Activated T-helper 17 cell treated with anti-CD3 and anti-CD28 coated beads, Interleukin-2, amount 50 U/mL, for 72 hours (primary cell): ENCODE data around the gene HOXA10. TPM values are rescaled to one million over a fixed set of nuclear protein-coding genes. Genes with fewer than 3 reads are reported as not detected.

Experiments used
- ATAC-seq: fragments of 150-1000 bp; cut with Tn5 transposase; replicated peaks from 2 replicates; pipeline ENCODE4 v1.10.0; 2021; ENCODE audit warnings: mild to moderate bottlenecking, moderate library complexity
- H3K27ac Mint-ChIP-seq: one replicate; pipeline ENCODE4 v1.8.0; 2022; ENCODE audit warnings: mixed read lengths
- H3K27me3 Mint-ChIP-seq: one replicate; pipeline ENCODE4 v1.8.0; 2022; ENCODE audit warnings: mixed read lengths
- H3K36me3 Mint-ChIP-seq: one replicate; pipeline ENCODE4 v1.8.0; 2022; ENCODE audit warnings: low read depth, mild to moderate bottlenecking, mixed read lengths
- H3K4me1 Mint-ChIP-seq: one replicate; pipeline ENCODE4 v1.8.0; 2022; ENCODE audit warnings: mixed read lengths
- H3K4me3 Mint-ChIP-seq: one replicate; pipeline ENCODE4 v1.8.0; 2022; ENCODE audit warnings: mild to moderate bottlenecking, mixed read lengths
- H3K9me3 Mint-ChIP-seq: one replicate; pipeline ENCODE4 v1.8.0; 2022; ENCODE audit warnings: mixed read lengths
- total RNA-seq, 2 donors: library from RNA; stranded (reverse); gene quantifications; one replicate each; pipeline ENCODE4 v1.2.3, GENCODE V29; 2022

Gene HOXA10
- total RNA-seq, 2 donors from 2014 or later, result not detected

DNA sequence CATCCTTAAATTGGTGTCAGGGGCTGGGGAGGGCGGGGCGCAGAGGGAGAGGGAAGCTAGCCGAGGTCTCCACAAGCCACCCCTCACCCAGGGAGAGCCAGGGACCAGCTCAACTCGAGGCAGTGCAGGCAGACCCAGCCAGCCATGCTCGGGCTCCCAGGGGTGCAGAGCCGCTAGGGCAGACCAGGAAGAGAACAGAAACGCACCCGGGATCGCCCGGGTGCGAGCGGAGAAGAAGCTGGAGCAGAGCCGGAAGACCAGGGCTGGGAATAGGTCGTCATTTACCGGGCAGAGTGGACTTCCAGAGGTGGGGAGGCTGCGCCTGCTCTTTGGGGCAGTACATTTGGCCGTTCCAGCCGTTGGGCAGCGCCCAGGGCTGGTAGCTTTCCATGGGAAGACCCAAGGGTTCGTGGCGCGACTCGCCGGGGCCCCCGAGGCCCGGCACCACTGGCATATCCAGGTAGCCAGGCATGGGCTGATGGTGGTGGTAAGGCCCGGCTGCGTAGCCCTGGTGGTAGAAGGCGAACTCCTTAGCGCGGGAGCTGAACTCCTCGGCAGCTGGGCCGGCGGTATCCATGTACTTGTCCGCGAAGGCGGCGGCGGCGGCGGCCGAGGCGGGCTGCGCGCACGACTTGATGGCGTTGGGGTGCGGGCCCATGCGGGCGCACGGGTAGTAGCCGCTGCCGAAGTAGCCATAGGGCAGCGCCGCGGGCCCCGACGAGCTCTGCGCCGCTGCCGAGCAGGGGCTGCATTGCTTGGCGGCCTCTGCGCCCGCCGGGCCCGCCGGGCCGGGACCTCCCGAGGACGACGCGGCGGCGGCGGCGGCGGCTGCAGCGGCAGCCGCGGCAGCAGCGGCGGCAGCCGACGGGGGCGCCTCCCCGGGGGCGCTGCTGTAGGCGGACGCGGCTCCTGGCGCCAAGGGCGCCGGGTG is 25.0 kb upstream of the HOXA10 start:
- peak overlapping the region; percentile 64 for H3K4me3 Mint-ChIP-seq
- no peak overlapping the region for H3K27ac Mint-ChIP-seq
- no peaks in the 10 kb centered on the region for H3K9me3 Mint-ChIP-seq
- H3K27me3 Mint-ChIP-seq, result peaks cover 77% of the 10 kb centered on the region
- no peak for ATAC-seq
- H3K4me1 Mint-ChIP-seq, result peaks cover 15% of the 10 kb centered on the region
- peaks cover 6% of the 10 kb centered on the region for H3K36me3 Mint-ChIP-seq

DNA sequence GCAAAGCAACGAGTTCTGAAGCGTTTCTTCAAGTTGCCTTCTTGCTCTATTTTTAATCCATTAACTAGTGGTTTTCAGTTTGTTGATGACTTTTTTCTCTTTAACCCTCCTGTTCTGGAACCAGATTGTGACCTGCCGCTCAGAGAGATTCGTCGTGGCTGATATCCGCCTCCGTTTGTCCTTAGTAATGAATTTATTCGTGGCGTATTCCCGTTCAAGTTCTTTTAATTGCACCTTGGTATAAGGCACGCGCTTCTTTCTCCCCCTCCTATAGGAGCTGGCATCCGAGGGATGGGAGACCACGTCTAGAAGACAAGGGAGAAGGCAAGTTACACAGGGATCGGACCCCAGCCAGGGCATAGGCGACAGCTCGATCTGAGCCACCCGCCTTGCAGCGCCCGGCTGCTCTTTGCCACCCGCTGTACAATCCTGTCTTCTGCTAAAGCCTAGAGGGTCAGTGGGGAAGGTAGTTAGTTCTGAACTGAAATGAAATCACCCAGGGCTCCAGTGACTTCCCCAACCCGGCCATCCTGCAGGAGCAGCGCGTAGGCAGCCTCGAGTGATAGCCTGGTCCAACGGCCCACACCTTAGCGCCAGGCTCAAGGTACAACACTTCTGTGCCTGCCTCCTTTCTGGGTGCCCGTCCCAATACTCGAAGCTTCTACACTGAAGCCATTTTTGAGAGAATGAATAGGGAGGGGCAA is 24.2 kb upstream of the HOXA10 start:
- H3K27ac Mint-ChIP-seq, result no peak overlapping the region

DNA sequence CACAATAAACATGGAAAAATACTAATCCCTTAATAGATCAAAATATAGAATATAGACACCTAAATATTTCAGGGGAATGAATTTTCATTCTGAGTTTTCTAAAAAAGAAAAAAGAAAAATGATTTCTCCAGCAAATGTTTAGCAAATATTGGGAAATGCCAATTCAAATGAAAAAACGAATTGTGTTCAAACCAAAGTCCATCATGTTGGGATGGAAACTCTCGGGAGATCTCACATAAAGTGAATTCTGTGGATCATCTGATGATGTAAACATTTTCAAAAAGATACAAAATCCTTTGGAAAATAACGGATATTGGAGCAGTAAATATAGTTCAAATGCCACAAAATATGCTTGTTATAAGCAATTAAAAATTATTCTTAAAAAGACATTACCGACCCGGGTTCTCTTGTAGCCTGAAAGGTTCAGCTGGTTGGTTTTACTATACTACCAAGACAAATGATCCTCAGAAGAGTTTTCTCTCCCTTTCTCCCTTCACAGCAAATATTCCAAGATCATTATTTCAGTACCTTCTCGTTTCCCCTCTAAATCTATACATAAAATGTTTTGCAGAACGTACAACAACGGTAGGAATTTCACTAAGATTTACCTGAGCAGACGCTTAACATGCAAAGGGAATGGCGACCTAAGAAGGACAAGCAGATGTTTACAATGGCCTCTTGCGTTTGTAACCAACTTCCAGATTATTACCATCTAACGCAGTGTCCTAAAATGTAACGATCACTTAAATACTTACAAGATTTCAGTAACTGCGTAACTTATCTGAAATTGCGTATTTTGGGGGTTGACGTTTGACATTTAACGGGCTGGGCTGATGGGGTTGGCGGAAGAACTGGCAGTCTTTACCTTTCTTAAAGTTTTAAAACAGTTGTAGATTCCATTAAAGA is 23.3 kb upstream of the HOXA10 start:
- Mint-ChIP-seq H3K27ac (no peak overlapping the region), H3K9me3 (no peaks in the 10 kb centered on the region), H3K4me1 (peaks cover 15% of the 10 kb centered on the region), H3K36me3 (peaks cover 6% of the 10 kb centered on the region), H3K27me3 (peaks cover 70% of the 10 kb centered on the region), H3K4me3 (no peak overlapping the region)
- no peak for ATAC-seq

More for the DNA sequence above, 24.2 kb upstream of the HOXA10 start:
- peaks cover 15% of the 10 kb centered on the region for H3K4me1 Mint-ChIP-seq
- peak overlapping the region; percentile 36 for H3K4me3 Mint-ChIP-seq
- no peaks in the 10 kb centered on the region for H3K9me3 Mint-ChIP-seq
- no peak for ATAC-seq
- peaks cover 77% of the 10 kb centered on the region for H3K27me3 Mint-ChIP-seq
- H3K36me3 Mint-ChIP-seq, result peaks cover 6% of the 10 kb centered on the region

DNA sequence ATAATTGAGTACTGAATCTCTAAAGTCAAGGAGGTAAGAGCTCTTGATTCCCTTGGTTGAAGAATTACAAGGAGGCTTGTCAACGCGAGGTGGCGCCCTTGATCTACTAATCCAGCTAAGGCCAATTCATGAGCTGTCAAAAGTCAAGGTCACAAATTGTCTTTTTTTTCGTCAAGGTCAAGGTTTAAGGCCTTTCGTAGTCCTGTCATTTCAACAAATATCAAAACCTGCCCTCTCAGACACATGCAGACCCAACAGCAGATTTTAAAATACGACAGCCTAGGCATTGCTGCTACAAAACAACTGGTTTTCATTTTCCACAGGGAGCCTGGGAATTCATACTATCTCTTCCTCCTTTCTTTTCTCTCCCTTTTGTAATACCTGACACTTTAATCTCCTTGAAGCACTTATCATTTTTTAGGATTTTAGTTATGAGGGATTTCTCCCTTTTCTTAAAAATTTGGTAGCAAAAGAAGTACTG is 22.2 kb upstream of the HOXA10 start:
- Mint-ChIP-seq H3K9me3 (no peaks in the 10 kb centered on the region), H3K27me3 (peaks cover 65% of the 10 kb centered on the region), H3K4me1 (peaks cover 12% of the 10 kb centered on the region), H3K36me3 (peaks cover 6% of the 10 kb centered on the region), H3K4me3 (no peak overlapping the region), H3K27ac (no peak overlapping the region)
- peak; percentile 38 for ATAC-seq

DNA sequence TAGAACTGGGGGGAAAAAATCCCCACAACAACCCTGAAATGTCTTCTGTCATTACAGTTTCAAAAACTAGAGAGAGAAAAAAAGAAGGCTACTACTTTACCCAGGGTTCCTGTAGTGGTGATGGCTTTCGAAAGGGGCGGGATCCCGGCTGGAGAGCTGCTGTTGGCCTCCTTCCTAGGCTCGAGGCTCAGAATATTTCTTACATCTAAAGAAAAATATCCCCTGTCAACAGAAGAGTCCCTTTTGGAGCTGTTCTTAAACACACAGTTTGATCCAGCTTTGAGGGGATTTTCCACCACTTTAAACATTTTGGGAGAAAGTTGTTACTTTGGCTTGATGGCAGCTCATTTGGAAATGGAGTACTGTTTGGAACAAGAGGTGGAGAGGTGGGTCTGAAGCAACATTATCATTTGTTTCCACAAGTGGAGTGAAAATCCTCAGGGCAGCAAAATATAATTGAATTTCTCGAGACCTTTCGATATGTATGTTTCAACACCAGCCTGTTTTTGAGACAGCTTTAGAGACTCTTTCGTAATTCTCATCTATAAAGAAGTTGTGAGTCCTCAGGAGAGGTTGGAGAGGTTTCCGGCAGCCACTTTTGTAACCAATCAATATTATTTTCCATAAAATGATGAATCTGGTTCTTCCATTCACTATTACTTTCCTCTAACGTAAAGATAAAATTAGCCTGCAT is 20.7 kb upstream of the HOXA10 start:
- ATAC-seq, result no peak
- Mint-ChIP-seq H3K27ac (no peak overlapping the region), H3K36me3 (no peaks in the 10 kb centered on the region), H3K9me3 (no peaks in the 10 kb centered on the region), H3K27me3 (peaks cover 69% of the 10 kb centered on the region), H3K4me3 (no peak overlapping the region), H3K4me1 (peaks cover 4% of the 10 kb centered on the region)

DNA sequence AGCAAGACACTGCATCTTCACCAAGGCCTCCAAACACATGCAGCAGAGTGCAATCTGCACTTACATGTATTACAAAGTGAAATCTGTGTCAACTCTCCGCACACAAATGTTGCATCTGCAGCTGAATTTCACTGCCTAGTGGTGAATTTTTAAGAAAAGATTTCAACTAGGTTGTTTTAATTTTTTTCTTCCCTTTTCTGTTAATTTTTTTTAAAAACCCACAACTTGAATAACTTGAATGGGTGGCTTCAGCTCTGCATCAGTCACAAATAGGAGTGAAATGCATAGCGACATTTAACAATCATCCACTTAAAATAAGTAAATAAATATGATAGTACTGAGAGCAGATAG is 19.9 kb upstream of the HOXA10 start:
- Mint-ChIP-seq H3K4me3 (peak overlapping the region; percentile 39), H3K36me3 (no peaks in the 10 kb centered on the region), H3K4me1 (peaks cover 4% of the 10 kb centered on the region), H3K27me3 (peaks cover 72% of the 10 kb centered on the region), H3K27ac (no peak overlapping the region), H3K9me3 (no peaks in the 10 kb centered on the region)
- no peak for ATAC-seq

DNA sequence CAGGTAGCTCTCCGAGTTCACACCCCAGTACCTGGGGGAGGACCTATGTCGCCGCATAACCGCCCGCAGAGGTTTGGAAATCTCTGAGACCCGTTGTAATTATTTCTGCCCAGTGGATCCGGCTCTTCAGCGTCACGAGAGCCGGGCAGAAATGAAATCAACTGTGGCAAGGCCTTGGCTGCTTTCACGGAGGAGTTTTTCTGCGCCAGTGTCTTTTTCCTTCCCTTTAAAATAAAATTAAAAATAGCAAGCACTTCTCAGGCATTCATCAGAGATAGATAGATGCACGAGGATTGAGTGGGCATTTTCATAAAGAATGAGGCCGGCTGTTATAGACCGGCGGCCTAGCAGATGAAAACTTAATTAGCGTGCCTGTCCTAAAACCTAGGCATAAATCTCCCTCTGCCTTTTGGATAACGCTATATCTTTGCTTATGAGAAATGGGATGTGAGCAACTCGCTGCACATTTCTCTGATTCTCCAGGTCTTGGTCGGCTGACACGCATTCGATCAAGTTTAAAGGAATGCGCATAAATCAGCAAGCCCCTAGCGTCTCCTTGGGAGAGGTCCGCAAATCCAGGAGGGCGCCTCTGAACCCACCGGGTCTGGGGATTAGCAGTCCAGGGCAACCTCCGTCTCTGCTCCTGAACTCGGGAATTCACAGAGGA is 19.3 kb upstream of the HOXA10 start:
- Mint-ChIP-seq H3K36me3 (no peaks in the 10 kb centered on the region), H3K27me3 (peaks cover 71% of the 10 kb centered on the region), H3K4me1 (peaks cover 8% of the 10 kb centered on the region), H3K9me3 (no peaks in the 10 kb centered on the region), H3K4me3 (peak overlapping the region; percentile 39), H3K27ac (no peak overlapping the region)
- ATAC-seq, result no peak

DNA sequence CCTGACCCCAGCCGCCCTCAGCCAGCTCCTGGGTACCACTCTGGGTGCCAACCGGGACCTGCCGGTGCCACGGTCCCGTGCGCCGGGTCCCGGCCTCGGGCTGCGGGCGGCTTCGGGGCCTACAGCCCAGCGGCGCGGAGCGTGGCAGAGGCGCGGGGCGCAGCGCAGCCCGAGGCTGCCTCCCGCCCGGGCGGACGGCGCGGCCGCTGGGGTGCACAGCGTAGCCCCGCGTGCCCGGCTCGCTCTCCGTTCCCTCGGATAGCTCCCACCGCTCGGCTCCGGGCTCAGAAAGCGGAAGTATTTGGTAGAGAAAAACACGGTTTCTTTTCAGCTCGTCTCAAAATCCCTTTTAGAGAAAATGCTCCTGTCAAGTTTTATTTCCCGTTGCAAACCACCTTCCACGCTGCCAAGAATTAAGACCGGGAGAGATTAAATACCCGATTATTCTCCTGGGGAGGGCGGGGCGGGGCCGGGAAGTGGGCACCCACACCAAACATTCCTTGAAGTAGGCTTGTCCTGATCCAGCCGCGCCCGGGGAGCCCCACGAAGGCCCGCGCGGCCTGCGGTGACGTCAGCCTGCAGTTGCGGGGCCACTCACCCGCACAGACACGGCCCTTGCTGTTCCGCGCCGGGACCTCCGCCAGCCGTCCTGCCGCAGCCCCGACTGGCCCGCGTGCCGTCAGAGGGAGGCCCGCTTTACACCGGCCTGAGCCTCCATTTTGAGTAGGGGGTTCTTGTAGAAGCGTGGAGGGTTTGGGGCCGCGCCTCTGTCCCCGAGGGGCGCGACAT is 18.6 kb upstream of the HOXA10 start:
- Mint-ChIP-seq H3K27me3 (peaks cover 71% of the 10 kb centered on the region), H3K4me3 (peak overlapping the region; percentile 39)

DNA sequence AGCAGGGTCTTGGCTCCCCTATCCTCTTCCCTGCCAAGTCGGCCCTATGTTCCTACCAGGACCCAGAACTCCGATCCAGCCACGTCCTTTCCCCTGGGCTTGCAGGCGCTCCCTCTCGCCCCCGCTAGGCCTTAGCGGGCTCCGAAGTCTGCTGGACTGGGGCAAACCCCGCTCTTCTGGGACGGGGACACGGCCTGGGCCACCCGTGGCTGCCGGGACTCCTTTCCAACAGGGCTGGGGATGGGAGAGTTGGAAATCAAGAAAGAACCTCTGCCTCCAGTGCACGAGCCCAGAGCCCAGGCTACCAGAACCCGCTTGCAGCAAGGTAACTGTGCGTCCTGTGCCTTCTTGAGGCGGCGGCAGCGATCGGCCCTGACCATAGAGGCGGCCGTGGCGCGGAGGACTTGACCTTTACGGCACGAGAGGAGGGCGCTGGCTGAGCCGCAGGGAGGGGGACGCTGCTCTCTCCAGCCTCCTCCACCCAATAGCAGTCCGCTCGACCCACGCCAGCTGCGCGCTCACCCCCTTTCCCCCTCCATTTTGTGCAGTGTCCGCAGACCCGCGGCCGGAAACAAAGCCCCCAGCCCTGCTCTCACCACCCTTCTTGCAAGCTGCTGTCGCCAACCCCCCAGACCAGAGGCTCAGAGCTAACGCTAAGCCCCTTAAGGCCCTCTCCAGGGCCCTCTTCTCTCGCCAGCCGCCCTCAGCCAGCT is 17.9 kb upstream of the HOXA10 start:
- no peak overlapping the region for H3K27ac Mint-ChIP-seq
- peaks cover 70% of the 10 kb centered on the region for H3K27me3 Mint-ChIP-seq
- H3K4me3 Mint-ChIP-seq, result peak overlapping the region; percentile 39
- peaks cover 7% of the 10 kb centered on the region for H3K36me3 Mint-ChIP-seq
- H3K9me3 Mint-ChIP-seq, result no peaks in the 10 kb centered on the region
- H3K4me1 Mint-ChIP-seq, result peaks cover 6% of the 10 kb centered on the region
- no peak for ATAC-seq

More for the DNA sequence above, 18.6 kb upstream of the HOXA10 start:
- no peaks in the 10 kb centered on the region for H3K9me3 Mint-ChIP-seq
- peaks cover 6% of the 10 kb centered on the region for H3K36me3 Mint-ChIP-seq
- peaks cover 6% of the 10 kb centered on the region for H3K4me1 Mint-ChIP-seq
- no peak overlapping the region for H3K27ac Mint-ChIP-seq
- ATAC-seq, result peak; percentile 28

DNA sequence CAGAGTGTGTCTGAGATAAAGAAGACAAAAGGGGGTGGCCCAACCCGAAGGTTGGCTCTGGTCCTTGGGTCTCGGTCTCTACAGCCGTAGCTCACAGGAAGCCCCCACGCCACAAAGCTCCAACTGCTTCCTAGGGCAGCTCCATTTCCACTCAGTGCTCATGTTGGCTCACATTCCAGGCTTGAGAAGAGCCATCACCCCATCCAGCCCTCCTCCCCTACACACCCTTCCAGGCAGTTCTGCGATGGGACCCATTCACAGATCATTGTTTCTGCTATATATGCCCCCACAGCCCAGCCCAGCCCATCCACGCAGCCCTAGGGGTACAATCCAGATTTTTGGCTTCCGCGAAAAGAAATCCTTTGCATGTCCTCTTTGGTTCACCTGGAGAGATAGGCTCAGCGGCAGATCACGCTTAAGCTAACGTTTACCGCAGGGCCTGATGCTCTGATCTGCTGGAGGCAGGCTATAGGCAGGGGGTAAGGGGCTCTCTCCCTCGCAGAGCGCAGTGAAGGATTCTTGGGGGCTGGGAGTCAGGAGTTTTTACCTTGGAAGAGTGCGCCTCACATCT is 17.1 kb upstream of the HOXA10 start:
- peak overlapping the region; percentile 39 for H3K4me3 Mint-ChIP-seq
- peaks cover 6% of the 10 kb centered on the region for H3K4me1 Mint-ChIP-seq
- peaks cover 8% of the 10 kb centered on the region for H3K36me3 Mint-ChIP-seq
- peaks cover 70% of the 10 kb centered on the region for H3K27me3 Mint-ChIP-seq
- H3K27ac Mint-ChIP-seq, result no peak overlapping the region
- no peak for ATAC-seq
- H3K9me3 Mint-ChIP-seq, result no peaks in the 10 kb centered on the region

DNA sequence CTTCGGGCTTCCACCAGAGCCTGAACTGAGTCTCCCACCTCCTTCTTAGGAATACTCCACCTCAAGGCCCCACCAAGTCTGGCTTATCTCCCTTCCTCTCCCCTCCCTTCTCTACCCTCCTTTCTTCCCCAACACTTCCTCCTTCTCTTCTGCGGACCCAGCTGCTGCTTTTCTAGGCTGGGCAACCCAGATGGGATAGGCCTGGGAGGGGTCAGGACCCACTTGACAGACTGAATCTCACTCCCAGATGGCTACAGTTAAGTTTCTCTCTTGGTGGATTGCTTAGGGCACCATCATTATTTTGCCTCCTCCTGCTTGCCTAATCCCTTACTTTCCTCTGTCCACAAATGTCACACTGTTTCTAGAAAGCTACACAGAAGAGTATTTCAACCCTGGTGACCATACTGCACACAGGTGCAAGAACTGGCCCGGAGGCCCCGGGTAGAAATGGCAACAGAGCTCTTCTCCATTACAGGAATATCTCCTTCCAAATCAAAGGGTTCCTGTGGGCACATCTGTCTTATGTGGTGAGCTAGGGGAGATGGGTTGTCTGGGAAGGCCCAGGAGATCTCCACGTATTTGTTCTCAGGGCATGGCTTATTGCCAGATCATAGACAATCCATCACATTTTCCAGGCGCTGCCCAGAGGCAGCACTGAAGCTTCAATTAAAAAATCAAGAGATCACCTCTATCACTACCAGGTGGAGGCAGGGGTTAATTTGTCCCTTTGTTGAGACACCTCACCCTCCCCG is 16.1 kb upstream of the HOXA10 start:
- H3K9me3 Mint-ChIP-seq, result no peaks in the 10 kb centered on the region
- H3K4me1 Mint-ChIP-seq, result peaks cover 11% of the 10 kb centered on the region
- H3K27ac Mint-ChIP-seq, result no peak overlapping the region
- H3K36me3 Mint-ChIP-seq, result peaks cover 17% of the 10 kb centered on the region
- H3K27me3 Mint-ChIP-seq, result peaks cover 72% of the 10 kb centered on the region
- no peak for ATAC-seq
- peak overlapping the region; percentile 73 for H3K4me3 Mint-ChIP-seq
